OCI-LY1 (cell line): ENCODE results near the gene MBD5.

Experiments used
- H2AFZ ChIP-seq: fragments of 200-600 bp; sonication (generic), shearing (Covaris generic); 2 replicates; pipeline ENCODE4 v1.6.0; 2014; ENCODE audit warnings: antibody characterized with exemption, mild to moderate bottlenecking, low read length
- H3F3A ChIP-seq: fragments of 200-600 bp; sonication (generic), shearing (Covaris generic); 2 replicates; pipeline ENCODE4 v1.6.0; 2014; ENCODE audit warnings: mild to moderate bottlenecking, antibody characterized with exemption, low read length, moderate library complexity; ENCODE audit not compliant: insufficient read depth
- H3K27ac ChIP-seq: fragments of 200-600 bp; sonication (generic); 2 replicates; pipeline ENCODE4 v1.5.1; 2014; ENCODE audit warnings: low read length, mixed run types, mild to moderate bottlenecking, low read depth; ENCODE audit not compliant: poor library complexity, severe bottlenecking
- H3K27me3 ChIP-seq: fragments of 200-600 bp; sonication (generic); 2 replicates; pipeline ENCODE4 v1.6.0; 2014; ENCODE audit warnings: antibody characterized with exemption, mild to moderate bottlenecking, low read length, moderate library complexity; ENCODE audit not compliant: insufficient read depth
- H3K36me3 ChIP-seq: fragments of 200-600 bp; sonication (generic); 2 replicates; pipeline ENCODE4 v1.6.1; 2014; ENCODE audit warnings: mild to moderate bottlenecking, antibody characterized with exemption, low read length, moderate library complexity, mixed read lengths; ENCODE audit not compliant: insufficient read depth
- H3K4me1 ChIP-seq: fragments of 200-600 bp; sonication (generic); 2 replicates; pipeline ENCODE4 v1.5.1; 2014; ENCODE audit warnings: mild to moderate bottlenecking, low read length, moderate library complexity; ENCODE audit not compliant: insufficient read depth, severe bottlenecking
- H3K4me2 ChIP-seq: fragments of 200-600 bp; sonication (generic), shearing (Covaris generic); 2 replicates; pipeline ENCODE4 v1.6.1; 2014; ENCODE audit warnings: low read length
- H3K4me3 ChIP-seq: fragments of 200-600 bp; sonication (generic); 2 replicates; pipeline ENCODE4 v1.5.1; 2014; ENCODE audit warnings: low read length, low read depth, mild to moderate bottlenecking, mixed read lengths; ENCODE audit not compliant: poor library complexity, severe bottlenecking
- H3K79me2 ChIP-seq: fragments of 200-600 bp; shearing (Covaris generic); 2 replicates; pipeline ENCODE4 v1.6.1; 2016; ENCODE audit warnings: mixed run types, low read length, mixed read lengths; ENCODE audit not compliant: insufficient read depth
- H3K9ac ChIP-seq: fragments of 200-600 bp; sonication (generic), shearing (Covaris generic); 2 replicates; pipeline ENCODE4 v1.6.1; 2014; ENCODE audit warnings: mild to moderate bottlenecking, low read length, mixed read lengths
- H3K9me2 ChIP-seq: fragments of 200-600 bp; sonication (generic), shearing (Covaris generic); 2 replicates; pipeline ENCODE4 v1.6.1; 2014; ENCODE audit warnings: low read depth, mild to moderate bottlenecking, low read length, mixed read lengths
- H3K9me3 ChIP-seq: fragments of 200-600 bp; shearing (Covaris generic); 2 replicates; pipeline ENCODE4 v1.6.1; 2014; ENCODE audit warnings: low read length, mixed read lengths
- H4K20me1 ChIP-seq: fragments of 200-600 bp; sonication (generic), shearing (Covaris generic); 2 replicates; pipeline ENCODE4 v1.6.0; 2016; ENCODE audit warnings: mild to moderate bottlenecking, low read length; ENCODE audit not compliant: insufficient read depth
- EZH2 ChIP-seq: fragments of 200-600 bp; sonication (generic), shearing (Covaris generic); IDR thresholded peaks from 2 replicates; pipeline ENCODE4 v1.8.0; 2017; ENCODE audit warnings: borderline replicate concordance, mixed run types, mild to moderate bottlenecking, antibody characterized with exemption, low read length, moderate library complexity, mixed read lengths
- TF ChIP-seq, protein P1 (sequence below): fragments of 200-600 bp; sonication (generic), shearing (Covaris generic); IDR thresholded peaks from 2 replicates; pipeline ENCODE4 v1.5.1; 2017; ENCODE audit warnings: mild to moderate bottlenecking, antibody characterized with exemption, low read length, moderate library complexity, mixed read lengths

Gene MBD5

DNA sequence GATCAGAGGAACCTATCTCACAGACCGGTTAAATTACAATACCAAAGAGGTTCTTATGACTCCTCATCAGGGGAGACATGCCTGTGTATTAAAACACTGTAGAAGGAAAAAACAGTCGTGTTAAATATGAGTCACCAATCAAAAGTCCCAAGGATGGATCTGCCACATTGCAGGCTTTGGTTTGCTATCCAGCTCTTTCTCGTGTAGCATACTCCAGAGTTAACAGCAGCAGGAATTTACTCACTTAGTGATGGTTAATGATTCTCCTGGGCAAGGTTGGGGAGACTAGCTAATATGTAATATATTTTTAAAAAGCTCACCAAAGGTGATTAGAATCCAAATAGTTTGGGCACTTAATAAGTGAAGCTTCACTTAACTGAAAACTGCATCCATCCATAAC lies 109.7 kb downstream of the MBD5 start:
- H2AFZ ChIP-seq: no peak overlapping the region
- no peaks in the 10 kb centered on the region for H3K79me2 ChIP-seq
- no peaks in the 10 kb centered on the region for H3F3A ChIP-seq
- H3K9me2 ChIP-seq: no peaks in the 10 kb centered on the region
- no peak overlapping the region for H3K4me2 ChIP-seq
- H3K4me1 ChIP-seq: no peaks in the 10 kb centered on the region
- H4K20me1 ChIP-seq: no peaks in the 10 kb centered on the region
- no peak overlapping the region for H3K4me3 ChIP-seq
- H3K9me3 ChIP-seq: no peaks in the 10 kb centered on the region
- no peaks in the 10 kb centered on the region for H3K27me3 ChIP-seq
- no peak for TF ChIP-seq EZH2
- TF ChIP-seq, protein P1, sequence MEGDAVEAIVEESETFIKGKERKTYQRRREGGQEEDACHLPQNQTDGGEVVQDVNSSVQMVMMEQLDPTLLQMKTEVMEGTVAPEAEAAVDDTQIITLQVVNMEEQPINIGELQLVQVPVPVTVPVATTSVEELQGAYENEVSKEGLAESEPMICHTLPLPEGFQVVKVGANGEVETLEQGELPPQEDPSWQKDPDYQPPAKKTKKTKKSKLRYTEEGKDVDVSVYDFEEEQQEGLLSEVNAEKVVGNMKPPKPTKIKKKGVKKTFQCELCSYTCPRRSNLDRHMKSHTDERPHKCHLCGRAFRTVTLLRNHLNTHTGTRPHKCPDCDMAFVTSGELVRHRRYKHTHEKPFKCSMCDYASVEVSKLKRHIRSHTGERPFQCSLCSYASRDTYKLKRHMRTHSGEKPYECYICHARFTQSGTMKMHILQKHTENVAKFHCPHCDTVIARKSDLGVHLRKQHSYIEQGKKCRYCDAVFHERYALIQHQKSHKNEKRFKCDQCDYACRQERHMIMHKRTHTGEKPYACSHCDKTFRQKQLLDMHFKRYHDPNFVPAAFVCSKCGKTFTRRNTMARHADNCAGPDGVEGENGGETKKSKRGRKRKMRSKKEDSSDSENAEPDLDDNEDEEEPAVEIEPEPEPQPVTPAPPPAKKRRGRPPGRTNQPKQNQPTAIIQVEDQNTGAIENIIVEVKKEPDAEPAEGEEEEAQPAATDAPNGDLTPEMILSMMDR: no peak
- no peak overlapping the region for H3K9ac ChIP-seq
- H3K36me3 ChIP-seq: no peaks in the 10 kb centered on the region
- H3K27ac ChIP-seq: no peak overlapping the region

DNA sequence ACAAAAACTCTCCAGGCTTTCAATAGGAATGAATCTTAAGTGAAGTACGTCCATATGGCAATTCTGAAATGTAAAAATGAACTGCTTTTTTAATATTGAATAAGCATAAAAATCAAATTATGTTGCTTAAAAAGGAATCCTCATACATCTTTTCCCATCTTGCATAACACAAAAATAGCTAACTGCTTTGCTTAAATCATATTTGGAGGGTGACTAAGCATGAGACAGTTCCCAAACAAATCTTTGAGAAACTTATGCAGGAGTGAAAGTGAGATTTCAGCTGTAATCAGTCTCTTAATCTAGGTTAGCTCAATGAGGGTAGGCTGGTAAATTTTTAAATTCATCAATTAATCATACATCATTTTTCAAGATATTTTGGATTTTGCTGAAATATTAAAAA lies 111.5 kb downstream of the MBD5 start:
- no peaks in the 10 kb centered on the region for H3F3A ChIP-seq
- no peaks in the 10 kb centered on the region for H3K36me3 ChIP-seq

DNA sequence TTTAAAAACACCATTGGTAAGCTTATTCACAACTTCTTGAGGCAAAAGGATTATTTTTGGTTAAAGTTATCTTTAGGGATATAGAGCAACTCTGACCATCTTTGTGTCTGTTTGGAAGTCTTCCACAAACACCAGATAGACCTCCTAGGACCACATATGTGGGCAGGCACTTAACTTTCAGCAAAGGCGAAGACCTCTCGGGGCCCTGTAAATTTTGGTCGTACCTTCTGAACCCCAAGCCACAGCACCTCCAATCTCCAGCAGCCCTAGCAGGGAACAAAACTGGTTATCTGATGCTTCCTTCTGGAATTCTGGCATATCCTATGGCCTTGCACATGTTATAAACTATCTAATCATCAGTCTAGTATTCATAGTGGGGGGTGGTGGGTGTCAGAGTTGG lies 114.8 kb downstream of the MBD5 start:
- no peaks in the 10 kb centered on the region for H3K4me1 ChIP-seq
- no peak for TF ChIP-seq EZH2
- TF ChIP-seq, protein P1: no peak
- H3K27me3 ChIP-seq: no peaks in the 10 kb centered on the region
- no peaks in the 10 kb centered on the region for H3K36me3 ChIP-seq
- H3F3A ChIP-seq: no peaks in the 10 kb centered on the region
- no peak overlapping the region for H3K9ac ChIP-seq
- H3K79me2 ChIP-seq: no peaks in the 10 kb centered on the region
- H3K4me3 ChIP-seq: no peak overlapping the region
- H4K20me1 ChIP-seq: no peaks in the 10 kb centered on the region
- no peaks in the 10 kb centered on the region for H3K9me2 ChIP-seq
- no peak overlapping the region for H3K4me2 ChIP-seq
- no peak overlapping the region for H3K27ac ChIP-seq
- H2AFZ ChIP-seq: no peak overlapping the region
- no peaks in the 10 kb centered on the region for H3K9me3 ChIP-seq

More for the DNA sequence above, 111.5 kb downstream of the MBD5 start:
- Histone ChIP-seq H3K27ac (no peak overlapping the region), H3K9me2 (no peaks in the 10 kb centered on the region), H3K9me3 (no peaks in the 10 kb centered on the region), H4K20me1 (no peaks in the 10 kb centered on the region), H3K79me2 (no peaks in the 10 kb centered on the region), H3K9ac (no peak overlapping the region), H3K4me2 (no peak overlapping the region), H3K27me3 (no peaks in the 10 kb centered on the region), H3K4me3 (no peak overlapping the region), H3K4me1 (no peaks in the 10 kb centered on the region), H2AFZ (no peak overlapping the region)
- TF ChIP-seq EZH2: no peak
- TF ChIP-seq, protein P1: no peak
